Sigmoid colon (tissue), 7 donors: Measurements from ENCODE around the gene OR5L2. TPM values are rescaled to one million over a fixed set of nuclear protein-coding genes. Genes with fewer than 3 reads are reported as not detected.
"Not testable (repeated sequence)": the region's sequence is repeated elsewhere in the genome, so short reads cannot be mapped to it uniquely, and the experiment has no call there.

Experiments used
- DNase-seq: peaks from one replicate; pipeline ENCODE4 v3.0.0-alpha.2; 2019
- H3K27ac ChIP-seq, 4 donors: fragments of 200-600 bp; sonication (generic); one replicate each; pipeline ENCODE4 v1.5.1; 2016 to 2019; ENCODE audit warnings: mild to moderate bottlenecking in 1 of 4
- H3K27me3 ChIP-seq, 3 donors: fragments of 200-600 bp; sonication (generic); one replicate each; pipeline ENCODE4 v1.5.1; 2019; ENCODE audit warnings: mild to moderate bottlenecking in 1 of 3
- H3K36me3 ChIP-seq, 4 donors: fragments of 200-600 bp; sonication (generic); one replicate each; pipeline ENCODE4 v1.5.1; 2016 to 2019
- H3K4me1 ChIP-seq, 4 donors: fragments of 200-600 bp; sonication (generic); one replicate each; pipeline ENCODE4 v1.5.1; 2017 to 2019
- H3K4me3 ChIP-seq, 4 donors: fragments of 200-600 bp; sonication (generic); one replicate each; pipeline ENCODE4 v1.5.1; 2017 to 2019; ENCODE audit warnings: mild to moderate bottlenecking in 2 of 4, moderate library complexity in 1 of 4
- H3K9me3 ChIP-seq, 4 donors: fragments of 200-600 bp in 3 of 4; sonication (generic) in 3 of 4; one replicate each; pipeline versions ENCODE4 v1.5.1 to v1.6.1; 2013 to 2019
- EP300 ChIP-seq, 4 donors: sonication (generic); formaldehyde crosslinking; IDR thresholded peaks; one replicate each; pipeline ENCODE4 v1.6.1; 2017; ENCODE audit warnings: antibody characterized with exemption in 4 of 4
- POLR2A ChIP-seq, 2 donors: fragments of 450-650 bp; IDR thresholded peaks; one replicate each; pipeline ENCODE4 v1.6.1; 2016; ENCODE audit warnings: antibody characterized with exemption in 2 of 2, mild to moderate bottlenecking in 2 of 2, moderate library complexity in 2 of 2
- POLR2AphosphoS5 ChIP-seq, 4 donors: sonication (generic); formaldehyde crosslinking; IDR thresholded peaks; one replicate each; pipeline ENCODE4 v1.6.1; 2017; ENCODE audit warnings: antibody characterized with exemption in 4 of 4
- WGBS, 2 donors: extraction: QIAGEN DNeasy Blood & Tissue Kit; methylation state at CpG; one replicate each; pipeline ENCODE4 v1.1.7; 2013; 5-methylcytosine and 5-hydroxymethylcytosine counted together
- intact Hi-C: fragments of 100-400 bp; cut with DNase I; formaldehyde crosslinking; loops from one replicate; pipeline ENCODE4 v1.15.1; 2023
- polyA plus RNA-seq, 3 donors: library from polyadenylated mRNA; stranded (reverse); fragments of 200-250 nt; gene quantifications; one replicate each; pipeline ENCODE4 v1.2.3, GENCODE V29; 2013
- small RNA-seq, 3 donors: library from RNA; depleted of rRNA; stranded (forward); fragments of <200 nt; gene quantifications; one replicate each; pipeline ENCODE3, GENCODE V24; 2016
- total RNA-seq, 4 donors: library from RNA; depleted of rRNA; stranded (reverse); fragments of >200 nt; gene quantifications; one replicate each; pipeline ENCODE4 v1.1.0, GENCODE V29; 2016
- TF ChIP-seq, protein P1 (sequence below), 4 experiments: fragments of 450-650 bp in 3 of 4; fragments of 200-600 bp in 1 of 4; IDR thresholded peaks; one replicate each; pipeline ENCODE4 v1.5.1; 2016 to 2019; ENCODE audit warnings: antibody characterized with exemption in 4 of 4, mild to moderate bottlenecking in 3 of 4, moderate library complexity in 2 of 4
- donor health status: healthy with polysubstance abuse.
- donor health status: Bipolar disorder and iron deficiency.
- donor health status: healthy.

Gene OR5L2
- total and polyA plus RNA-seq, 7 donors: not detected

DNA sequence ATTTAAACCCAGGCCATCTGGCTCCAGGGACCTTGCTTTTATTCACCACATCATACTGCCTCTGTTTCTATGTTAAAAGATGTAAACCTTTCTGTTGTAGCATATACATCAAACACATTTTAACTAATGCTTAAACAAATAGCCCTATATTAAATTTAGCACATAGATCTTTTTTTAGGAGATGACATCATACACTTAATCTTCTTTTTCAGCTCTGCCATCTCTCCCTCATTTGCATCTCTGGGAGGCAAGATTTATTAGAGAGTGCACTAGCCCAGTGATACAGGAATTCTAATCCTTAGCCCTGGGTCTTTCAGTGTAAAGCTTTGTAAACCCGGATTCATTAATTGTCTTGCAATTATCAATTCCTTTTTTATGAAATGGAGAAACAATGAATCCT, 25.1 kb downstream of the OR5L2 start:
- no peak for DNase-seq
- no peak overlapping the region for H3K4me3 ChIP-seq
- no peaks in the 10 kb centered on the region for H3K9me3 ChIP-seq
- 88% methylated on average over 1 of the region's 1 CpG for WGBS, 2 donors
- intact Hi-C loops: no loop called here
- no peaks in the 10 kb centered on the region for H3K4me1 ChIP-seq
- TF ChIP-seq, protein P1, sequence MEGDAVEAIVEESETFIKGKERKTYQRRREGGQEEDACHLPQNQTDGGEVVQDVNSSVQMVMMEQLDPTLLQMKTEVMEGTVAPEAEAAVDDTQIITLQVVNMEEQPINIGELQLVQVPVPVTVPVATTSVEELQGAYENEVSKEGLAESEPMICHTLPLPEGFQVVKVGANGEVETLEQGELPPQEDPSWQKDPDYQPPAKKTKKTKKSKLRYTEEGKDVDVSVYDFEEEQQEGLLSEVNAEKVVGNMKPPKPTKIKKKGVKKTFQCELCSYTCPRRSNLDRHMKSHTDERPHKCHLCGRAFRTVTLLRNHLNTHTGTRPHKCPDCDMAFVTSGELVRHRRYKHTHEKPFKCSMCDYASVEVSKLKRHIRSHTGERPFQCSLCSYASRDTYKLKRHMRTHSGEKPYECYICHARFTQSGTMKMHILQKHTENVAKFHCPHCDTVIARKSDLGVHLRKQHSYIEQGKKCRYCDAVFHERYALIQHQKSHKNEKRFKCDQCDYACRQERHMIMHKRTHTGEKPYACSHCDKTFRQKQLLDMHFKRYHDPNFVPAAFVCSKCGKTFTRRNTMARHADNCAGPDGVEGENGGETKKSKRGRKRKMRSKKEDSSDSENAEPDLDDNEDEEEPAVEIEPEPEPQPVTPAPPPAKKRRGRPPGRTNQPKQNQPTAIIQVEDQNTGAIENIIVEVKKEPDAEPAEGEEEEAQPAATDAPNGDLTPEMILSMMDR (IDR thresholded peaks at IDR 0.05): no peak
- no peak for TF ChIP-seq POLR2AphosphoS5 (IDR thresholded peaks at IDR 0.05)
- no peak for TF ChIP-seq EP300 (IDR thresholded peaks at IDR 0.05)
- no peak for TF ChIP-seq POLR2A (IDR thresholded peaks at IDR 0.05)
- no peak overlapping the region for H3K27ac ChIP-seq
- H3K27me3 ChIP-seq: no peaks in the 10 kb centered on the region
- no peaks in the 10 kb centered on the region for H3K36me3 ChIP-seq

DNA sequence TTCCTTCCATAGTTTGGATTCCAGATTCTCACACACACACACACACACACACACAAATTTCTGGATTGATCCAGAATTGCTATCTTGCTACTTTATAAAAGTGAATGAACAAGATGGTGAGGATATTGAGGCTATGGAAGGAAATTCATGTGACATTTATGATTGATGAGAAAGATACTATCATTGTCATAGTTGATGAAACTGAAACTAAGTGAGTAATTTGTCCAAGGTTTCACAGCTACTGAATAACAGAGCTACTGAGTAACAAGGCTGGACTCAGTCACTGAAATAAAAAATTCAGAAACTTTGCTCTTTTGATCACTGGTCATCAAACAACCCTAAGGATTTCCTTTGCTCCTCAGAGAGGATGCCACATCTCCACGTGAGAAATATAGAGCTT, 27.7 kb downstream of the OR5L2 start:
- H3K4me1 ChIP-seq: no peaks in the 10 kb centered on the region
- 20 to 24% methylated on average over 1 of the region's 1 CpG for WGBS, 2 donors
- no peak overlapping the region for H3K4me3 ChIP-seq
- no peaks in the 10 kb centered on the region for H3K27me3 ChIP-seq
- no peaks in the 10 kb centered on the region for H3K9me3 ChIP-seq
- no peaks in the 10 kb centered on the region for H3K36me3 ChIP-seq
- intact Hi-C loops: no loop called here
- TF ChIP-seq, protein P1 (IDR thresholded peaks at IDR 0.05): no peak
- no peak for TF ChIP-seq POLR2AphosphoS5 (IDR thresholded peaks at IDR 0.05)
- TF ChIP-seq POLR2A (IDR thresholded peaks at IDR 0.05): no peak
- TF ChIP-seq EP300 (IDR thresholded peaks at IDR 0.05): no peak
- no peak overlapping the region for H3K27ac ChIP-seq
- DNase-seq: no peak

DNA sequence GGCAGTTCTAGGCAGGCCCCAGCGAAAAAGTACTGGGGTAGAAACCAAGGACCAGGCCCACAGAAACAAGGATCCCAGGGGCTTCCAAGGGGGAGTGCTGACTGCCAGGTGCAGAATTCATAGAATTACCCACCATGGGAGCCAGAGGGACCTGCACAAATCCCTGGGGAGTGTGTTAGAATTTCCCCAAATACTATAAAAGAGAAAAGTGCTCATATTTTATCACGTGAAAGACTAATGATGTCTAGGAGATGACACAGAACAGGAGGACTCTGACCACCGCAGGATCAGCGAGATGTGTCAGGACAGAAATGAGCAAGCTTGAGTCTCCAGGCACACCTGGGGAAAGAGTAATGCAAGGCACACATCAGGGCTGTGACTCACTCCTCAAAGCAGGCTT, 40.3 kb downstream of the OR5L2 start:
- H3K27me3 ChIP-seq, H3K27ac ChIP-seq, DNase-seq, H3K9me3 ChIP-seq, H3K36me3 ChIP-seq, H3K4me3 ChIP-seq, H3K4me1 ChIP-seq, intact Hi-C loops: not testable (repeated sequence)
- WGBS, 2 donors: 87 to 88% methylated on average over 4 of the region's 4 CpGs

DNA sequence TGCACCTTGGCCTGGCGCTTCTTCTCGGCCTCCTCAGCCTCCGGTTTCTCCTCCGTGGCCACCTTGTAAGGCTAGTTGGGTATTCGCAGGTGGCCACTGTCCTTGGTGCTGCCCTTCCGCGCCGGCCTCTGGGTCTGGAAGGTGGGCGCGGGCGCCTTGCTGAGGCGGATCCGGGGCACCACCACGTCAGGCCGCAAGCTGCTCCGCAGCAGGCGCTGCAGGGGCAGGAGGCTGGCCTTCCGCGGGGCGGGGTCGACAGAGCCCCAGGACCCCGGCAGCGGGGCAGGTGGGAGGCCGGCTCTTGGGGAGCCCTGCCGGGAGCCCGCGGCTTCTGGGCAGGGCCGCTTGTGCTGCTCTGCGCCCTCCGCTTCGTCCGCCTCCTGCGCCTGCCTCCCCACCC, 45.7 kb downstream of the OR5L2 start:
- WGBS, 2 donors: 16 to 32% methylated on average over 33 of the region's 33 CpGs
- DNase-seq, H3K4me1 ChIP-seq, H3K27me3 ChIP-seq, H3K27ac ChIP-seq, H3K36me3 ChIP-seq, H3K9me3 ChIP-seq, intact Hi-C loops: not testable (repeated sequence)
- peak overlapping the region in 1 of 4 donors; percentile 8 for H3K4me3 ChIP-seq

DNA sequence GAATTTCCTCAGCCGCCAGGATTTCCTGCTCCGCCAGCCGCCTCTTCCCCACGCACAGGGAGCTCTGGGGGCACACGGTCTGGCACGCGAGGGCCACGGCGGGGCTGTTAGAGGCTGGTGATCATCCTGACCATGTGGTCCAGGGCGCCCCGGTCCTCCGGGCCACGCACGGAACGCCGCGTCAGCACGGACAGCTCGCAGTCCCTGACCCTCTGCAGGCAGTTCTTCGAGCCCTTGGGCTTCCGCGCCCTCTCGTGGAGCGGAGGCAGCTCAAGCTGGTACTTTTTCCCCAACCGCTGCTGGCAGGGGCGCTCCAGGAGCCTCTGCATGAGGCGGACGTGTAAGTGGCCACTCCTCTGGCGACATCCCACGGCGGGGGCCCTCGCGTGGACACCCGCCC, 46.1 kb downstream of the OR5L2 start:
- H3K27me3 ChIP-seq, H3K36me3 ChIP-seq, DNase-seq, intact Hi-C loops, H3K27ac ChIP-seq, H3K9me3 ChIP-seq, H3K4me1 ChIP-seq: not testable (repeated sequence)
- WGBS, 2 donors: 18 to 36% methylated on average over 34 of the region's 34 CpGs
- peak overlapping the region in 1 of 4 donors; percentile 8 for H3K4me3 ChIP-seq

Small RNAs within 50 kb of the gene (small RNA-seq; reads per million reads assigned to genes)
- 0 reads per million in 3 donors for gene AC036111.3

Other genes with a start within 250 kb of the OR5L2 start
- not detected for gene OR4C11, start 219.6 kb upstream of the OR5L2 start, total RNA-seq
- gene OR4C11, start 219.6 kb upstream of the OR5L2 start, polyA plus RNA-seq: not detected
- gene OR4P4, start 192.1 kb upstream of the OR5L2 start, total RNA-seq: not detected
- gene OR4P4, start 192.1 kb upstream of the OR5L2 start, polyA plus RNA-seq: not detected
- gene OR4S2, start 178.9 kb upstream of the OR5L2 start, total RNA-seq: not detected
- not detected for gene OR4S2, start 178.9 kb upstream of the OR5L2 start, polyA plus RNA-seq
- not detected for gene OR4C6, start 165.0 kb upstream of the OR5L2 start, total RNA-seq
- not detected for gene OR4C6, start 165.0 kb upstream of the OR5L2 start, polyA plus RNA-seq
- not detected for gene OR5D13, start 53.8 kb upstream of the OR5L2 start, total RNA-seq
- not detected for gene OR5D13, start 53.8 kb upstream of the OR5L2 start, polyA plus RNA-seq
- gene OR5D14, start 31.7 kb upstream of the OR5L2 start, total RNA-seq: not detected
- gene OR5D14, start 31.7 kb upstream of the OR5L2 start, polyA plus RNA-seq: not detected
- gene OR5L1, start 15.9 kb upstream of the OR5L2 start, total RNA-seq: not detected
- gene OR5L1, start 15.9 kb upstream of the OR5L2 start, polyA plus RNA-seq: not detected
- gene OR5D18, start 7.6 kb upstream of the OR5L2 start, total RNA-seq: not detected
- not detected for gene OR5D18, start 7.6 kb upstream of the OR5L2 start, polyA plus RNA-seq
- gene OR5D16, start 11.5 kb downstream of the OR5L2 start, total RNA-seq: not detected
- gene OR5D16, start 11.5 kb downstream of the OR5L2 start, polyA plus RNA-seq: not detected
- not detected for gene TRIM51, start 56.1 kb downstream of the OR5L2 start, total RNA-seq
- not detected for gene TRIM51, start 56.1 kb downstream of the OR5L2 start, polyA plus RNA-seq
- gene OR5W2, start 87.4 kb downstream of the OR5L2 start, total RNA-seq: not detected
- not detected for gene OR5W2, start 87.4 kb downstream of the OR5L2 start, polyA plus RNA-seq
- gene OR5I1, start 109.2 kb downstream of the OR5L2 start, total RNA-seq: not detected
- gene OR5I1, start 109.2 kb downstream of the OR5L2 start, polyA plus RNA-seq: not detected
- gene OR10AG1, start 142.7 kb downstream of the OR5L2 start, total RNA-seq: not detected
- not detected for gene OR10AG1, start 142.7 kb downstream of the OR5L2 start, polyA plus RNA-seq
- not detected for gene OR5F1, start 167.4 kb downstream of the OR5L2 start, total RNA-seq
- not detected for gene OR5F1, start 167.4 kb downstream of the OR5L2 start, polyA plus RNA-seq
- not detected for gene OR5AS1, start 200.4 kb downstream of the OR5L2 start, total RNA-seq
- not detected for gene OR5AS1, start 200.4 kb downstream of the OR5L2 start, polyA plus RNA-seq